GM18511 (cell line): ENCODE results near the gene STXBP3.
A peak's percentile ranks its signal among the peaks of the same experiment; 100 is the strongest.

ENCODE experiments used
- ATAC-seq: cut with Tn5 transposase; IDR thresholded peaks from one replicate; pipeline ENCODE4 v1.9.1; 2021; ENCODE audit warnings: mild to moderate bottlenecking, moderate library complexity; ENCODE audit not compliant: unreplicated experiment

The STXBP3 gene

GRCh38 chr1:108792420-108792819 lies 45.9 kb downstream of the STXBP3 start:
- ATAC-seq: no peak

- no peak for ATAC-seq
Measured at GRCh38 chr1:108799001-108799400, 52.5 kb downstream of the STXBP3 start.

- no peak for ATAC-seq
Measured at GRCh38 chr1:108801101-108801500, 54.6 kb downstream of the STXBP3 start.

GRCh38 chr1:108803548-108803947 lies 57.1 kb downstream of the STXBP3 start:
- ATAC-seq: no peak

- no peak for ATAC-seq
Measured at GRCh38 chr1:108808438-108808837, 62.0 kb downstream of the STXBP3 start.

GRCh38 chr1:108811611-108812010 lies 65.1 kb downstream of the STXBP3 start:
- no peak for ATAC-seq

- ATAC-seq: no peak
Measured at GRCh38 chr1:108813326-108813725, 66.9 kb downstream of the STXBP3 start.

GRCh38 chr1:108814343-108815125 lies 68.1 kb downstream of the STXBP3 start:
- ATAC-seq: no peak

GRCh38 chr1:108815566-108815965 lies 69.1 kb downstream of the STXBP3 start:
- no peak for ATAC-seq

GRCh38 chr1:108816049-108816893 lies 69.8 kb downstream of the STXBP3 start:
- ATAC-seq: no peak

- no peak for ATAC-seq
Measured at GRCh38 chr1:108817016-108817415, 70.5 kb downstream of the STXBP3 start.

- no peak for ATAC-seq
Measured at GRCh38 chr1:108817811-108818210, 71.3 kb downstream of the STXBP3 start.

- no peak for ATAC-seq
Measured at GRCh38 chr1:108819878-108820277, 73.4 kb downstream of the STXBP3 start.

- no peak for ATAC-seq
Measured at GRCh38 chr1:108823632-108824031, 77.2 kb downstream of the STXBP3 start.

GRCh38 chr1:108824051-108824450 lies 77.6 kb downstream of the STXBP3 start:
- no peak for ATAC-seq

GRCh38 chr1:108826081-108826635 lies 79.7 kb downstream of the STXBP3 start:
- no peak for ATAC-seq

GRCh38 chr1:108828074-108828961 lies 81.8 kb downstream of the STXBP3 start:
- ATAC-seq: peak; percentile 79

- no peak for ATAC-seq
Measured at GRCh38 chr1:108829498-108829916, 83.0 kb downstream of the STXBP3 start.

- no peak for ATAC-seq
Measured at GRCh38 chr1:108830119-108831008, 83.9 kb downstream of the STXBP3 start.

GRCh38 chr1:108831225-108831624 lies 84.8 kb downstream of the STXBP3 start:
- no peak for ATAC-seq
